Activated naive CD4-positive, alpha-beta T cell treated with anti-CD3 and anti-CD28 coated beads for 36 hours (primary cell): ENCODE results near the gene F8A3. TPM values are rescaled to one million over a fixed set of nuclear protein-coding genes. Genes with fewer than 3 reads are reported as not detected.

ENCODE experiments used
- microRNA-seq: library from miRNA; unstranded; fragments of <30 nt; microRNA quantifications from one replicate; pipeline ENCODE4 v1.2.0, GENCODE V29; 2022; ENCODE audit warnings: borderline microRNAs expressed, borderline replicate concordance
- total RNA-seq, 2 experiments: library from RNA; stranded (reverse); gene quantifications; one replicate each; pipeline ENCODE4 v1.2.3, GENCODE V29; 2021

F8A3 gene
- total RNA-seq, 2 experiments from 2014 or later = 0.43 to 0.52 TPM

Small RNA genes lying within 50 kb of the gene (microRNA-seq; reads per million reads assigned to microRNA genes)
- gene MIR1184-3 = not detected

Other genes starting within 250 kb of the F8A3 start
- 100 to 1,000 TPM; 106 to 110 TPM for gene VBP1, start 242.2 kb downstream of the F8A3 start, total RNA-seq
- 10 to 100 TPM; 11.6 to 13.0 TPM for gene RAB39B, start 194.1 kb downstream of the F8A3 start, total RNA-seq
- gene CLIC2, start 124.0 kb downstream of the F8A3 start, total RNA-seq = under 1 TPM; 0.27 to 0.74 TPM
- gene F8A2, start 76.5 kb downstream of the F8A3 start, total RNA-seq = not detected
- gene SPRY3, start 154.0 kb upstream of the F8A3 start, total RNA-seq = under 1 TPM; 0.12 to 0.15 TPM
- 10 to 100 TPM; 13.2 to 14.7 TPM for gene TMLHE, start 154.3 kb upstream of the F8A3 start, total RNA-seq